Pancreas (tissue), 10 donors: ENCODE data around the gene ANG. TPM values are rescaled to one million over a fixed set of nuclear protein-coding genes. Genes with fewer than 3 reads are reported as not detected.

ENCODE experiments used
- ATAC-seq, 4 donors: fragments of 200-7000 bp; cut with Tn5 transposase; one replicate each; pipeline versions ENCODE4 v1.8.0 to v1.9.1; 2020; ENCODE audit warnings: mild to moderate bottlenecking in 4 of 4, moderate library complexity in 4 of 4
- DNase-seq, 6 donors: peaks; one replicate each; pipeline ENCODE4 v3.0.0-alpha.2; 2020
- FAIRE-seq: peaks from 2 replicates; lab custom pipeline; 2012; peaks lifted over from hg19 to GRCh38; lab: Jason Lieb, UNC
- H3K27ac ChIP-seq, 4 donors: fragments of 200-600 bp; sonication (generic); 1 replicate in 3 of 4; 2 replicates in 1 of 4; pipeline versions ENCODE4 v1.5.0 to v1.8.0; 2020
- H3K27me3 ChIP-seq, 4 donors: fragments of 200-600 bp; one replicate each; pipeline ENCODE4 v1.8.0; 2021
- H3K36me3 ChIP-seq, 3 donors: fragments of 200-600 bp; sonication (generic) in 1 of 3; one replicate each; pipeline versions ENCODE4 v1.5.0 to v1.8.0; 2020 to 2021
- H3K4me1 ChIP-seq, 3 donors: fragments of 200-600 bp; one replicate each; pipeline ENCODE4 v1.8.0; 2021
- H3K4me3 ChIP-seq, 4 donors: fragments of 200-600 bp; sonication (generic) in 2 of 4; one replicate each; pipeline versions ENCODE4 v1.5.0 to v1.8.0; 2020 to 2021
- H3K9me3 ChIP-seq, 4 donors: fragments of 200-600 bp; one replicate each; pipeline ENCODE4 v1.8.0; 2021
- WGBS, 2 donors: extraction: QIAGEN DNeasy Blood & Tissue Kit; methylation state at CpG; one replicate each; pipeline ENCODE4 v1.1.7; 2013; 5-methylcytosine and 5-hydroxymethylcytosine counted together
- intact Hi-C, 3 donors: fragments of 100-400 bp; cut with DNase I; formaldehyde crosslinking; loops; one replicate each; pipeline versions ENCODE4 v1.11.1 to v1.14.2; 2022
- polyA plus RNA-seq, 2 donors: library from polyadenylated mRNA; stranded (reverse); fragments of 200-250 nt; gene quantifications; one replicate each; pipeline ENCODE4 v1.2.3, GENCODE V29; 2013
- total RNA-seq, 6 donors: library from RNA; stranded (reverse); fragmentation: NEBNext Ultra II Directional in 4 of 6; extraction: Animal tissue kit (Norgen Biotek cat#: 25700) in 4 of 6; gene quantifications; one replicate each; pipeline versions ENCODE4 v1.2.1 to v1.2.4, GENCODE V29; 2021 to 2023
- TF ChIP-seq, protein P1 (sequence below), 4 donors: fragments of 200-600 bp; sonication (generic) in 3 of 4; IDR thresholded peaks; one replicate each; pipeline versions ENCODE4 v1.5.0 to v1.8.0; 2021; ENCODE audit warnings: antibody characterized with exemption in 4 of 4
- donor health status: healthy with polysubstance abuse.
- donor health status: DM: no; HTN: no; CAD: no; lungs with moderate emphysema.
- donor health status: DM: no; HTN: no; CAD: no.
- donor health status: control.
- donor health status: control.
- donor health status: Bipolar disorder and iron deficiency.
- donor health status: DM: yes; HTN: yes; CAD: no.
- donor health status: DM: no; HTN: no; CAD: no.
- donor health status: DM: no; HTN: no; CAD: no.
- donor health status: DM: yes; HTN: yes; CAD: no.

Gene ANG
- total and polyA plus RNA-seq, 8 donors = 9.8 to 16.0 (median 13.3) TPM

DNA sequence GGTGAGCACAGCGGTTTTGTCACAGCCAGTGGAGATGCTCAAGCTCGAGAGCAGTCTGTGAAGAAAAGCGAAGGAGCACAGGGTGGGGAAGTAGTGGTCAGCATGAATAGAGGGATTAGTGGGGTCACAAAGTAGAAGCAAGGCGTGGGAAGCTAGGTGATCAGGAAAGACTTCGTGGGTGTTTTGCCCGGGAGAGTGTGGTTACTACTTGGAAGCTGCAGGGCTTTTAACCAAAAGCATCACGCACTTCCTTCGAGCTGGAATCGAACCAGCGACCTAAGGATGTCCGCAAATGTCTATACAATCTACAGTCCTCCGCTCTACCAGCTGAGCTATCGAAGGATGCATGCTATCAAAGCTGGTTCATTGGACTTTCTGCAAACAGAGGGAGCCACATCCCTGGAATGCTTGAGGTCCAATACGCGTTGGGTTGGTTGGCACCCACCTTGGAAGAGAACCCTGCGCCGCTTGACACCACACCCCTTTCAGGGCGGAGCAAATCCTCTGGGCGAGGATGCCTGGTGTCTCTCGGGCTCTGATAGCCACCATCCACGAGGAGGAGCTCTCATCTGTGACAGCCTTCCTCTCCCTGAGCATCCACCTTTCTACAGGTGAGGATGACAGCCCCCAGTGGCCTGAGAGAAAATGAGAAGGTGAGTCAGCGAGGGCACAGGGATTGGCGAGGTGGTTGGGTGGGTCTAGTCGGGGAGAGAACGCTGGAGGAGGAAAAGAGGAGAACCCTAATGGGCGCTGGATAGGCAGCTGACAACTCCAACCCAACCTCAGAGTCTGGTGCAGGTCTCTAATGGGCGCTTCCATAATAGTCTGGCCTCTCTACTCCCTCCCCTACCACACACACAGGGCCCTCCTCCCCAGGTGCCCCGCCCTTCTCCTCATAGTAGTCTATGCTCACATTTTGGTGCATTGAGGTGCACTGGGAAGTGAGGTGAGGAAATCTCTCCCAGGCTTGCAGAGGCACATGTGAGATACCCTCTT lies 31.1 kb upstream of the ANG start:
- H3K27me3 ChIP-seq = peaks cover 0 to 15% (median 0%) of the 10 kb centered on the region in 4 donors
- WGBS, 2 donors = 23 to 25% methylated on average over 28 of the region's 28 CpGs
- H3K27ac ChIP-seq = no peak overlapping the region
- FAIRE-seq = no peak
- intact Hi-C loops = no loop called here
- TF ChIP-seq, protein P1, sequence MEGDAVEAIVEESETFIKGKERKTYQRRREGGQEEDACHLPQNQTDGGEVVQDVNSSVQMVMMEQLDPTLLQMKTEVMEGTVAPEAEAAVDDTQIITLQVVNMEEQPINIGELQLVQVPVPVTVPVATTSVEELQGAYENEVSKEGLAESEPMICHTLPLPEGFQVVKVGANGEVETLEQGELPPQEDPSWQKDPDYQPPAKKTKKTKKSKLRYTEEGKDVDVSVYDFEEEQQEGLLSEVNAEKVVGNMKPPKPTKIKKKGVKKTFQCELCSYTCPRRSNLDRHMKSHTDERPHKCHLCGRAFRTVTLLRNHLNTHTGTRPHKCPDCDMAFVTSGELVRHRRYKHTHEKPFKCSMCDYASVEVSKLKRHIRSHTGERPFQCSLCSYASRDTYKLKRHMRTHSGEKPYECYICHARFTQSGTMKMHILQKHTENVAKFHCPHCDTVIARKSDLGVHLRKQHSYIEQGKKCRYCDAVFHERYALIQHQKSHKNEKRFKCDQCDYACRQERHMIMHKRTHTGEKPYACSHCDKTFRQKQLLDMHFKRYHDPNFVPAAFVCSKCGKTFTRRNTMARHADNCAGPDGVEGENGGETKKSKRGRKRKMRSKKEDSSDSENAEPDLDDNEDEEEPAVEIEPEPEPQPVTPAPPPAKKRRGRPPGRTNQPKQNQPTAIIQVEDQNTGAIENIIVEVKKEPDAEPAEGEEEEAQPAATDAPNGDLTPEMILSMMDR (IDR thresholded peaks at IDR 0.05) = no peak
- no peaks in the 10 kb centered on the region for H3K36me3 ChIP-seq
- H3K9me3 ChIP-seq = no peaks in the 10 kb centered on the region
- DNase-seq = no peak
- H3K4me3 ChIP-seq = no peak overlapping the region
- peak in 2 of 4 donors; percentile 29 to 51 for ATAC-seq
- peaks cover 0 to 5% (median 0%) of the 10 kb centered on the region in 3 donors for H3K4me1 ChIP-seq

- 58 to 73% methylated on average over 3 of the region's 3 CpGs for WGBS, 2 donors
- no peak for FAIRE-seq
- DNase-seq = no peak
- no peak for ATAC-seq
- Histone ChIP-seq H3K27ac (no peak overlapping the region), H3K36me3 (no peaks in the 10 kb centered on the region), H3K9me3 (no peaks in the 10 kb centered on the region), H3K27me3 (peaks cover 0 to 8% (median 0%) of the 10 kb centered on the region in 4 donors), H3K4me1 (no peaks in the 10 kb centered on the region), H3K4me3 (no peak overlapping the region)
- intact Hi-C loops = no loop called here
- TF ChIP-seq, protein P1 (IDR thresholded peaks at IDR 0.05) = no peak
These were observed 30.3 kb upstream of the ANG start for GRCh38 chr14:20658246-20658645.

- no peaks in the 10 kb centered on the region for H3K4me1 ChIP-seq
- TF ChIP-seq, protein P1 (IDR thresholded peaks at IDR 0.05) = no peak
- no peak for FAIRE-seq
- intact Hi-C loops = no loop called here
- DNase-seq = no peak
- H3K36me3 ChIP-seq = no peaks in the 10 kb centered on the region
- no peak overlapping the region for H3K27ac ChIP-seq
- no peak for ATAC-seq
- peaks cover 0 to 8% (median 0%) of the 10 kb centered on the region in 4 donors for H3K27me3 ChIP-seq
- no peak overlapping the region for H3K4me3 ChIP-seq
- WGBS, 2 donors = 69 to 78% methylated on average over 6 of the region's 6 CpGs
- no peaks in the 10 kb centered on the region for H3K9me3 ChIP-seq
These were observed 29.2 kb upstream of the ANG start for GRCh38 chr14:20659336-20659735.

- no peak overlapping the region for H3K27ac ChIP-seq
- no peaks in the 10 kb centered on the region for H3K36me3 ChIP-seq
- ATAC-seq (no peak), FAIRE-seq (no peak), DNase-seq (no peak)
- H3K27me3 ChIP-seq = peaks cover 0 to 8% (median 0%) of the 10 kb centered on the region in 4 donors
- 56 to 63% methylated on average over 26 of the region's 26 CpGs for WGBS, 2 donors
- H3K4me1 ChIP-seq = no peaks in the 10 kb centered on the region
- H3K9me3 ChIP-seq = no peaks in the 10 kb centered on the region
- no peak overlapping the region for H3K4me3 ChIP-seq
- intact Hi-C loops = no loop called here
- TF ChIP-seq, protein P1 (IDR thresholded peaks at IDR 0.05) = no peak
These were observed 28.7 kb upstream of the ANG start for GRCh38 chr14:20659813-20660395.
